DND-41 (cell line): ENCODE measurements around the gene TCF7L1.

Experiments
- CTCF ChIP-seq: IDR thresholded peaks from 2 replicates; pipeline ENCODE4 v1.5.1; 2012; ENCODE audit warnings: borderline replicate concordance, low read length, moderate library complexity, mild to moderate bottlenecking; ENCODE audit not compliant: poor library complexity, severe bottlenecking; ENCODE audit errors: extremely low read depth
- EZH2 ChIP-seq: IDR thresholded peaks from 3 replicates; pipeline ENCODE4 v1.6.1; 2012; ENCODE audit warnings: borderline replicate concordance, low read depth, mild to moderate bottlenecking, moderate library complexity, low read length, inconsistent platforms; ENCODE audit not compliant: severe bottlenecking

- TF ChIP-seq CTCF (peak; percentile 61), EZH2 (no peak)
Measured at GRCh38 chr2:85243101-85244072, 110.2 kb downstream of the TCF7L1 start.
